H9 (cell line): ENCODE data around the gene SREBF2. TPM values are rescaled to one million over a fixed set of nuclear protein-coding genes. Genes with fewer than 3 reads are reported as not detected.
"Not testable (repeated sequence)": the region's sequence is repeated elsewhere in the genome, so short reads cannot be mapped to it uniquely, and the experiment has no call there.

ENCODE experiments used
- DNase-seq: peaks from one replicate; pipeline ENCODE4 v3.0.0-alpha.2; 2017
- H2AFZ ChIP-seq: one replicate; pipeline ENCODE4 v1.6.1; 2013; ENCODE audit warnings: mild to moderate bottlenecking, low read length, control low read depth, moderate library complexity
- H2AK5ac ChIP-seq: 2 replicates; pipeline ENCODE4 v1.6.1; 2013; ENCODE audit warnings: low read length, control low read depth, mixed read lengths; ENCODE audit not compliant: insufficient read length
- H2BK120ac ChIP-seq: one replicate; pipeline ENCODE4 v1.6.1; 2013; ENCODE audit warnings: low read depth, mild to moderate bottlenecking, low read length, control low read depth, inconsistent platforms; ENCODE audit not compliant: poor library complexity, severe bottlenecking
- H2BK12ac ChIP-seq: 2 replicates; pipeline ENCODE4 v1.6.1; 2013; ENCODE audit warnings: low read length, control low read depth, mixed read lengths, low read depth; ENCODE audit not compliant: insufficient read length
- H2BK15ac ChIP-seq: 2 replicates; pipeline ENCODE4 v1.6.1; 2013; ENCODE audit warnings: low read depth, low read length, control low read depth
- H2BK20ac ChIP-seq: one replicate; pipeline ENCODE4 v1.6.1; 2013; ENCODE audit warnings: low read depth, mild to moderate bottlenecking, low read length, control low read depth, inconsistent platforms; ENCODE audit not compliant: poor library complexity, severe bottlenecking
- H2BK5ac ChIP-seq: 2 replicates; pipeline ENCODE4 v1.6.1; 2013; ENCODE audit warnings: low read length, control low read depth, mixed read lengths; ENCODE audit not compliant: insufficient read length
- H3K14ac ChIP-seq: 2 replicates; pipeline ENCODE4 v1.6.1; 2013; ENCODE audit warnings: low read length, control low read depth; ENCODE audit not compliant: insufficient read depth
- H3K18ac ChIP-seq: 2 replicates; pipeline ENCODE4 v1.6.1; 2013; ENCODE audit warnings: low read depth, mild to moderate bottlenecking, mixed read lengths, low read length, control low read depth; ENCODE audit not compliant: insufficient read length
- H3K23ac ChIP-seq: 2 replicates; pipeline ENCODE4 v1.6.1; 2013; ENCODE audit warnings: low read length, control low read depth, mixed read lengths, low read depth; ENCODE audit not compliant: insufficient read length
- H3K23me2 ChIP-seq: 2 replicates; pipeline ENCODE4 v1.6.1; 2013; ENCODE audit warnings: low read depth, mild to moderate bottlenecking, mixed read lengths, low read length, control low read depth; ENCODE audit not compliant: insufficient read length, poor library complexity, severe bottlenecking
- H3K27ac ChIP-seq: 2 replicates; pipeline ENCODE4 v1.5.1; 2013; ENCODE audit warnings: low read length, control low read depth, mixed read lengths, low read depth; ENCODE audit not compliant: insufficient read length
- H3K27me3 ChIP-seq: 2 replicates; pipeline ENCODE4 v1.6.1; 2013; ENCODE audit warnings: low read length, control low read depth, inconsistent platforms; ENCODE audit not compliant: insufficient read depth
- H3K4ac ChIP-seq: 2 replicates; pipeline ENCODE4 v1.6.1; 2013; ENCODE audit warnings: low read depth, mild to moderate bottlenecking, control low read depth, inconsistent platforms, low read length, moderate library complexity
- H3K4me1 ChIP-seq: 2 replicates; pipeline ENCODE4 v1.6.1; 2013; ENCODE audit warnings: low read length, control low read depth, inconsistent platforms; ENCODE audit not compliant: insufficient read depth
- H3K4me2 ChIP-seq: 2 replicates; pipeline ENCODE4 v1.6.1; 2013; ENCODE audit warnings: low read length, control low read depth, mixed read lengths; ENCODE audit not compliant: insufficient read length, insufficient read depth
- H3K56ac ChIP-seq: 2 replicates; pipeline ENCODE4 v1.6.1; 2013; ENCODE audit warnings: low read depth, mild to moderate bottlenecking, mixed read lengths, low read length, control low read depth; ENCODE audit not compliant: insufficient read length
- H3K79me1 ChIP-seq: 2 replicates; pipeline ENCODE4 v1.6.1; 2013; ENCODE audit warnings: low read depth, mild to moderate bottlenecking, moderate library complexity, low read length, control low read depth, inconsistent platforms; ENCODE audit not compliant: insufficient read depth, poor library complexity, severe bottlenecking
- H3K79me2 ChIP-seq: 2 replicates; pipeline ENCODE4 v1.6.1; 2013; ENCODE audit warnings: low read length, control low read depth, inconsistent platforms; ENCODE audit not compliant: insufficient read depth
- H3K9ac ChIP-seq: 2 replicates; pipeline ENCODE4 v1.6.1; 2013; ENCODE audit warnings: low read length, control low read depth, mixed read lengths; ENCODE audit not compliant: insufficient read length; ENCODE audit errors: extremely low read depth
- H3K9me3 ChIP-seq: one replicate; pipeline ENCODE4 v1.6.1; 2013; ENCODE audit warnings: low read depth, low read length, inconsistent platforms; ENCODE audit not compliant: control insufficient read depth
- H3T11ph ChIP-seq: one replicate; pipeline ENCODE4 v1.6.1; 2013; ENCODE audit warnings: mild to moderate bottlenecking, low read length, control low read depth, inconsistent platforms
- H4K20me1 ChIP-seq: one replicate; pipeline ENCODE4 v1.6.1; 2013; ENCODE audit not compliant: control insufficient read depth, insufficient read length, insufficient read depth
- H4K5ac ChIP-seq: 2 replicates; pipeline ENCODE4 v1.6.1; 2013; ENCODE audit warnings: low read depth, mild to moderate bottlenecking, mixed read lengths, low read length, control low read depth; ENCODE audit not compliant: insufficient read length
- H4K8ac ChIP-seq: replicated peaks from 2 replicates; pipeline ENCODE4 v1.6.1; 2013; ENCODE audit warnings: low read length, control low read depth, mixed read lengths, low read depth; ENCODE audit not compliant: insufficient read length
- H4K91ac ChIP-seq: 2 replicates; pipeline ENCODE4 v1.6.1; 2013; ENCODE audit warnings: low read depth, mild to moderate bottlenecking, moderate library complexity, mixed read lengths, low read length, control low read depth; ENCODE audit not compliant: insufficient read length
- H3K27ac Mint-ChIP-seq, 3 experiments: 2 replicates in 2 of 3; 3 replicates in 1 of 3; pipeline ENCODE4 v1.8.0; 2020 to 2021; ENCODE audit warnings: mixed read lengths in 3 of 3, mild to moderate bottlenecking in 1 of 3, moderate library complexity in 1 of 3
- H3K27me3 Mint-ChIP-seq: 2 replicates; pipeline ENCODE4 v1.8.0; 2021; ENCODE audit warnings: low read depth, mild to moderate bottlenecking, moderate library complexity, mixed read lengths
- H3K36me3 Mint-ChIP-seq, 3 experiments: 2 replicates in 2 of 3; 3 replicates in 1 of 3; pipeline ENCODE4 v1.8.0; 2020 to 2021; ENCODE audit warnings: low read depth in 3 of 3, mixed read lengths in 3 of 3; ENCODE audit not compliant: insufficient read depth in 1 of 3
- H3K4me1 Mint-ChIP-seq, 2 experiments: 2 replicates each; pipeline ENCODE4 v1.8.0; 2020; ENCODE audit warnings: mixed read lengths in 2 of 2
- H3K4me3 Mint-ChIP-seq, 2 experiments: 2 replicates in 1 of 2; 3 replicates in 1 of 2; pipeline ENCODE4 v1.8.0; 2020 to 2021; ENCODE audit warnings: mild to moderate bottlenecking in 2 of 2, mixed read lengths in 2 of 2, moderate library complexity in 1 of 2
- H3K9me3 Mint-ChIP-seq, 2 experiments: 2 replicates in 1 of 2; 3 replicates in 1 of 2; pipeline ENCODE4 v1.8.0; 2020; ENCODE audit warnings: mild to moderate bottlenecking in 2 of 2, mixed read lengths in 2 of 2, moderate library complexity in 1 of 2
- WGBS: extraction: QIAGEN DNeasy Blood & Tissue Kit; methylation state at CpG from one replicate; pipeline ENCODE4 v1.1.7; 2013; ENCODE audit warnings: missing lambda C conversion rate, low lambda C conversion rate, mixed read lengths; ENCODE audit not compliant: insufficient read length; ENCODE audit errors: extremely low coverage; 5-methylcytosine and 5-hydroxymethylcytosine counted together
- total RNA-seq: library from RNA; stranded (reverse); gene quantifications from 2 replicates; pipeline ENCODE4 v1.2.1, GENCODE V29; 2021
- TF ChIP-seq, protein P1 (sequence below): fragments of 200-600 bp; sonication (generic); conservative IDR thresholded peaks from 3 replicates; pipeline ENCODE4 v1.8.0; 2021; ENCODE audit warnings: antibody characterized with exemption, mild to moderate bottlenecking

SREBF2 gene
- total RNA-seq, 1 experiment from 2014 or later, result 146 TPM

DNA sequence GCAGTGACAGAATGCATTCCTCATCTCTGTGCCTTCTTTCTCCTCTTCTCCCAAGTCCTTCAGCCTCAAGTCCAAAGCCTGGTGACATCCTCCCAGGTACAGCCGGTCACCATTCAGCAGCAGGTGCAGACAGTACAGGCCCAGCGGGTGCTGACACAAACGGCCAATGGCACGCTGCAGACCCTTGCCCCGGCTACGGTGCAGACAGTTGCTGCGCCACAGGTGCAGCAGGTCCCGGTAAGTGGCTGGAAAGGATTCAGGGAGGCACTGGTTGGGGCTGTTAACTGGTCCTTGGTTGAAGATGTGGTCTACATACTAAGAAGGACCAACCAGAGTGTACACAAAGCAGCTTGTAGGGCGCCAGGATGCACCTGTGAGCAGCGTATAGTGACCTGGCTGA is 35.7 kb downstream of the SREBF2 start:
- no peak overlapping the region for H3K4me3 Mint-ChIP-seq
- H3K27ac Mint-ChIP-seq, result peak overlapping the region in 1 of 3 experiments; percentile 51; a peak in 3 of 7 replicates
- Histone ChIP-seq H2AFZ (no peak overlapping the region), H3K23ac (no peak overlapping the region), H3K18ac (no peak overlapping the region), H4K91ac (no peak overlapping the region), H2BK20ac (no peak overlapping the region), H2BK5ac (no peak overlapping the region), H3K79me1 (no peaks in the 10 kb centered on the region), H3K79me2 (no peaks in the 10 kb centered on the region; the same call in 1 of the 2 replicates), H3K9ac (no peak overlapping the region), H2BK15ac (no peak overlapping the region), H3K27ac (no peak overlapping the region), H3K9me3 (no peaks in the 10 kb centered on the region), H3K27me3 (no peaks in the 10 kb centered on the region), H2BK12ac (no peak overlapping the region), H4K5ac (no peak overlapping the region), H3K56ac (no peak overlapping the region), H2AK5ac (no peak overlapping the region), H3K4me2 (no peak overlapping the region), H3T11ph (no peak overlapping the region), H3K14ac (no peak overlapping the region), H2BK120ac (no peak overlapping the region), H3K4me1 (no peaks in the 10 kb centered on the region), H4K8ac (no peak overlapping the region), H3K4ac (no peak overlapping the region), H3K23me2 (no peaks in the 10 kb centered on the region), H4K20me1 (no peaks in the 10 kb centered on the region)
- H3K36me3 Mint-ChIP-seq, result peaks cover 41 to 69% (median 66%) of the 10 kb centered on the region in 3 experiments; a peak in 6 of 7 replicates
- TF ChIP-seq, protein P1, sequence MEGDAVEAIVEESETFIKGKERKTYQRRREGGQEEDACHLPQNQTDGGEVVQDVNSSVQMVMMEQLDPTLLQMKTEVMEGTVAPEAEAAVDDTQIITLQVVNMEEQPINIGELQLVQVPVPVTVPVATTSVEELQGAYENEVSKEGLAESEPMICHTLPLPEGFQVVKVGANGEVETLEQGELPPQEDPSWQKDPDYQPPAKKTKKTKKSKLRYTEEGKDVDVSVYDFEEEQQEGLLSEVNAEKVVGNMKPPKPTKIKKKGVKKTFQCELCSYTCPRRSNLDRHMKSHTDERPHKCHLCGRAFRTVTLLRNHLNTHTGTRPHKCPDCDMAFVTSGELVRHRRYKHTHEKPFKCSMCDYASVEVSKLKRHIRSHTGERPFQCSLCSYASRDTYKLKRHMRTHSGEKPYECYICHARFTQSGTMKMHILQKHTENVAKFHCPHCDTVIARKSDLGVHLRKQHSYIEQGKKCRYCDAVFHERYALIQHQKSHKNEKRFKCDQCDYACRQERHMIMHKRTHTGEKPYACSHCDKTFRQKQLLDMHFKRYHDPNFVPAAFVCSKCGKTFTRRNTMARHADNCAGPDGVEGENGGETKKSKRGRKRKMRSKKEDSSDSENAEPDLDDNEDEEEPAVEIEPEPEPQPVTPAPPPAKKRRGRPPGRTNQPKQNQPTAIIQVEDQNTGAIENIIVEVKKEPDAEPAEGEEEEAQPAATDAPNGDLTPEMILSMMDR, result no peak
- peaks cover under 1% of the 10 kb centered on the region in 2 experiments for H3K4me1 Mint-ChIP-seq
- H3K27me3 Mint-ChIP-seq, result no peaks in the 10 kb centered on the region
- WGBS, result no CpG with 5 or more reads among the region's 10 CpGs
- no peak for DNase-seq
- no peaks in the 10 kb centered on the region for H3K9me3 Mint-ChIP-seq

GRCh38 chr22:41870081-41870480 is 37.2 kb downstream of the SREBF2 start:
- not testable (repeated sequence) for H3K14ac ChIP-seq, H3K4me3 Mint-ChIP-seq, H3K18ac ChIP-seq, H3K27ac Mint-ChIP-seq, DNase-seq, H3K23me2 ChIP-seq, H4K8ac ChIP-seq, H2BK120ac ChIP-seq, H2AK5ac ChIP-seq, H3K79me1 ChIP-seq, H3K27ac ChIP-seq, H2BK15ac ChIP-seq, H4K5ac ChIP-seq, H3K9ac ChIP-seq, H3K4me1 Mint-ChIP-seq, H3T11ph ChIP-seq, H2BK20ac ChIP-seq, H2BK5ac ChIP-seq, H3K4ac ChIP-seq, H4K20me1 ChIP-seq, H2BK12ac ChIP-seq, H3K9me3 ChIP-seq, H3K9me3 Mint-ChIP-seq, H4K91ac ChIP-seq, H2AFZ ChIP-seq, H3K4me1 ChIP-seq, H3K27me3 Mint-ChIP-seq, H3K4me2 ChIP-seq, H3K27me3 ChIP-seq, H3K79me2 ChIP-seq, H3K56ac ChIP-seq, H3K23ac ChIP-seq
- H3K36me3 Mint-ChIP-seq, result peaks cover 41 to 81% (median 80%) of the 10 kb centered on the region in 3 experiments; a peak in 6 of 7 replicates
- WGBS, result no CpG with 5 or more reads among the region's 1 CpG
